GM23338 (cell line): ENCODE results near the gene TMEM217. TPM values are rescaled to one million over a fixed set of nuclear protein-coding genes. Genes with fewer than 3 reads are reported as not detected.

Source experiments
- ATAC-seq: fragments of 200-7000 bp; cut with Tn5 transposase; 3 replicates; pipeline ENCODE4 v1.9.1; 2020
- DNase-seq: peaks from one replicate; pipeline ENCODE4 v3.0.0-alpha.2; 2015; ENCODE audit warnings: low spot score
- H2AFZ ChIP-seq: fragments of 200-600 bp; sonication (generic); 2 replicates; pipeline ENCODE4 v1.8.0; 2016; ENCODE audit warnings: antibody characterized with exemption, mild to moderate bottlenecking, moderate library complexity
- H3F3A ChIP-seq: fragments of 200-600 bp; sonication (generic); replicated peaks from 2 replicates; pipeline ENCODE4 v1.8.0; 2017; ENCODE audit warnings: antibody characterized with exemption, mixed run types, low read depth
- H3K27ac ChIP-seq: fragments of 200-600 bp; sonication (generic); 2 replicates; pipeline ENCODE4 v1.6.1; 2016; ENCODE audit warnings: low read depth
- H3K27me3 ChIP-seq: fragments of 200-600 bp; sonication (generic); 2 replicates; pipeline ENCODE4 v1.8.0; 2016; ENCODE audit warnings: mild to moderate bottlenecking, mixed run types, moderate library complexity; ENCODE audit not compliant: insufficient read depth
- H3K36me3 ChIP-seq: fragments of 200-600 bp; sonication (generic); 2 replicates; pipeline ENCODE4 v1.8.0; 2016; ENCODE audit warnings: mild to moderate bottlenecking; ENCODE audit not compliant: insufficient read depth
- H3K4me1 ChIP-seq: fragments of 200-600 bp; sonication (generic); 2 replicates; pipeline ENCODE4 v1.8.0; 2016; ENCODE audit warnings: mild to moderate bottlenecking, moderate library complexity; ENCODE audit not compliant: insufficient read depth
- H3K4me2 ChIP-seq: fragments of 200-600 bp; sonication (generic); 2 replicates; pipeline ENCODE4 v1.7.1; 2017; ENCODE audit warnings: mixed run types
- H3K4me3 ChIP-seq: fragments of 200-600 bp; sonication (generic); 2 replicates; pipeline ENCODE4 v1.6.1; 2016; ENCODE audit warnings: mixed run types
- H3K79me2 ChIP-seq: fragments of 200-600 bp; sonication (generic); replicated peaks from 2 replicates; pipeline ENCODE4 v1.8.0; 2017; ENCODE audit warnings: mild to moderate bottlenecking; ENCODE audit not compliant: insufficient read depth
- H3K9me2 ChIP-seq: fragments of 200-600 bp; sonication (generic); 2 replicates; pipeline ENCODE4 v1.8.0; 2017; ENCODE audit not compliant: insufficient read depth
- H4K20me1 ChIP-seq: fragments of 200-600 bp; sonication (generic); replicated peaks from 2 replicates; pipeline ENCODE4 v1.8.0; 2017; ENCODE audit warnings: mild to moderate bottlenecking; ENCODE audit not compliant: insufficient read depth
- H3K27ac Mint-ChIP-seq: 2 replicates; pipeline ENCODE4 v1.8.0; 2020; ENCODE audit warnings: inconsistent platforms, mild to moderate bottlenecking, moderate library complexity, mixed read lengths
- H3K27me3 Mint-ChIP-seq: 3 replicates; pipeline ENCODE4 v1.8.0; 2022; ENCODE audit warnings: low read depth, mild to moderate bottlenecking, moderate library complexity, mixed read lengths, inconsistent platforms; ENCODE audit not compliant: insufficient read depth, poor library complexity
- H3K36me3 Mint-ChIP-seq: 3 replicates; pipeline ENCODE4 v1.8.0; 2021; ENCODE audit warnings: low read depth, mild to moderate bottlenecking, inconsistent platforms, moderate library complexity, mixed read lengths
- H3K4me1 Mint-ChIP-seq: 3 replicates; pipeline ENCODE4 v1.8.0; 2020; ENCODE audit warnings: mild to moderate bottlenecking, inconsistent platforms, mixed read lengths
- H3K4me3 Mint-ChIP-seq: 3 replicates; pipeline ENCODE4 v1.8.0; 2021; ENCODE audit warnings: moderate library complexity, mild to moderate bottlenecking, inconsistent platforms, mixed read lengths
- H3K9me3 Mint-ChIP-seq: 3 replicates; pipeline ENCODE4 v1.8.0; 2020; ENCODE audit warnings: moderate library complexity, mild to moderate bottlenecking, inconsistent platforms, mixed read lengths
- CREB1 ChIP-seq: fragments of 250-450 bp; sonication (Bioruptor Pico); IDR thresholded peaks from 2 replicates; pipeline ENCODE4 v1.5.0; 2020; ENCODE audit warnings: low read depth, mild to moderate bottlenecking, moderate library complexity
- CTCF ChIP-seq, 2 experiments: fragments of 200-600 bp in 1 of 2; sonication (generic) in 1 of 2; conservative IDR thresholded peaks; 2 replicates each; pipeline versions ENCODE4 v1.5.1 to v1.6.1; 2016 to 2017; ENCODE audit warnings: antibody characterized with exemption in 2 of 2, low read depth in 2 of 2, mild to moderate bottlenecking in 2 of 2, moderate library complexity in 1 of 2
- EZH2phosphoT487 ChIP-seq: fragments of 200-600 bp; sonication (generic); IDR thresholded peaks from one replicate; pipeline ENCODE4 v1.8.1; 2018; ENCODE audit warnings: antibody characterized with exemption; ENCODE audit not compliant: unreplicated experiment
- NANOG ChIP-seq: IDR thresholded peaks from 2 replicates; pipeline ENCODE4 v1.6.1; 2016; ENCODE audit warnings: antibody characterized with exemption, borderline replicate concordance
- POLR2AphosphoS5 ChIP-seq: IDR thresholded peaks from 2 replicates; pipeline ENCODE4 v1.6.1; 2016; ENCODE audit warnings: antibody characterized with exemption, low read depth
- ZNF114 ChIP-seq: fragments of 250-450 bp; sonication (Bioruptor Pico); IDR thresholded peaks from 2 replicates; pipeline ENCODE4 v1.5.0; 2020; ENCODE audit warnings: mild to moderate bottlenecking, moderate library complexity
- ZNF331 ChIP-seq: fragments of 250-450 bp; sonication (Bioruptor Pico); IDR thresholded peaks from 2 replicates; pipeline ENCODE4 v1.5.0; 2020; ENCODE audit warnings: low read depth, mild to moderate bottlenecking, moderate library complexity
- ZNF462 ChIP-seq: fragments of 250-450 bp; sonication (Bioruptor Pico); IDR thresholded peaks from 2 replicates; pipeline ENCODE4 v1.5.0; 2020; ENCODE audit warnings: mild to moderate bottlenecking, moderate library complexity
- polyA plus RNA-seq: library from polyadenylated mRNA; unstranded; fragments of >200 nt; fragmentation: Nextera tagmentation; extraction: Ambion mirVana; gene quantifications from 2 replicates; pipeline ENCODE4 v1.2.1, GENCODE V29; 2016
- total RNA-seq: library from RNA; depleted of rRNA; stranded (reverse); fragments of >200 nt; shearing (Covaris generic); gene quantifications from 2 replicates; pipeline ENCODE4 v1.2.3, GENCODE V29; 2014

The TMEM217 gene
- total and polyA plus RNA-seq, 2 experiments from 2014 or later, result 1.3 TPM; not detected in 1

- H3K36me3 Mint-ChIP-seq, result peaks cover 29% of the 10 kb centered on the region
Measured at GRCh38 chr6:37177935-37178517, 79.9 kb downstream of the TMEM217 start.

More at GRCh38 chr6:37177935-37178517, 79.9 kb downstream of the TMEM217 start:
- Mint-ChIP-seq H3K4me3 (no peak overlapping the region), H3K27me3 (peaks cover 5% of the 10 kb centered on the region), H3K4me1 (peaks cover 26% of the 10 kb centered on the region), H3K27ac (no peak overlapping the region), H3K9me3 (no peaks in the 10 kb centered on the region)
- peaks cover 23% of the 10 kb centered on the region for H4K20me1 ChIP-seq
- peaks cover 3% of the 10 kb centered on the region; the same call in 1 of the 2 replicates for H3K4me1 ChIP-seq
- H3K79me2 ChIP-seq, result peaks cover 14% of the 10 kb centered on the region
- no peak for ATAC-seq
- H3F3A ChIP-seq, result peaks cover 27% of the 10 kb centered on the region
- H3K4me3 ChIP-seq, result no peak overlapping the region
- no peak overlapping the region for H3K4me2 ChIP-seq
- H3K27ac ChIP-seq, result no peak overlapping the region
- H3K27me3 ChIP-seq, result no peaks in the 10 kb centered on the region
- no peaks in the 10 kb centered on the region for H3K9me2 ChIP-seq
- DNase-seq, result no peak
- TF ChIP-seq EZH2phosphoT487 (no peak), ZNF331 (CRISPR knock-in tag) (no peak), CTCF (conservative IDR thresholded peaks at IDR 0.05; ENCODE audit: low read depth in 2 of 2) (no peak), ZNF114 (CRISPR knock-in tag) (no peak), ZNF462 (no peak), NANOG (no peak), POLR2AphosphoS5 (no peak), CREB1 (CRISPR knock-in tag) (no peak)
- H3K36me3 ChIP-seq, result peaks cover 24% of the 10 kb centered on the region
- H2AFZ ChIP-seq, result no peak overlapping the region
